ENCODE measurements around the gene MTHFR. TPM values are rescaled to one million over a fixed set of nuclear protein-coding genes. Genes with fewer than 3 reads are reported as not detected.

The MTHFR gene
- total and polyA plus RNA-seq, 2 of the 4 experiments (the other 2 are of a cell fraction): 7.3 to 7.4 TPM

- Histone ChIP-seq H4K91ac (ENCODE audit: insufficient read depth, low read depth, low read length) (no peak overlapping the region), H3K4ac (ENCODE audit: low read depth, low read length) (no peak overlapping the region), H2BK120ac (ENCODE audit: low read depth, low read length) (no peak overlapping the region), H3K23ac (ENCODE audit: low read depth, low read length) (no peak overlapping the region), H2AK5ac (ENCODE audit: low read depth, low read length) (no peak overlapping the region), H4K8ac (ENCODE audit: low read depth in 2 of 2, low read length in 2 of 2) (no peak overlapping the region), H3K56ac (ENCODE audit: extremely low read depth, insufficient read depth, low read length) (no peak overlapping the region), H3K27me3 (ENCODE audit: control insufficient read depth, insufficient read depth, low read length) (no peaks in the 10 kb centered on the region), H3K4me2 (ENCODE audit: low read depth, low read length) (no peak overlapping the region), H3K4me3 (ENCODE audit: insufficient read depth, low read depth, low read length) (no peak overlapping the region), H2BK5ac (ENCODE audit: low read depth, low read length, poor library complexity, severe bottlenecking) (no peak overlapping the region), H3K79me1 (ENCODE audit: low read depth in 1 of 2, low read length in 2 of 2) (peaks cover 0 to 13% of the 10 kb centered on the region in 2 experiments; a peak in 2 of 4 replicates), H3K27ac (ENCODE audit: insufficient read depth, low read length) (no peak overlapping the region), H4K5ac (ENCODE audit: low read depth, low read length) (no peak overlapping the region), H3K4me1 (ENCODE audit: control insufficient read depth, insufficient read depth, low read length) (peaks cover 1% of the 10 kb centered on the region; the same call in 1 of the 2 replicates), H3K14ac (replicated peaks; ENCODE audit: low read depth, low read length) (no peak overlapping the region), H3K9me1 (ENCODE audit: insufficient read depth, low read length) (peaks cover 10% of the 10 kb centered on the region; the same call in 1 of the 2 replicates), H2BK15ac (ENCODE audit: low read depth, low read length) (no peak overlapping the region), H2BK20ac (ENCODE audit: low read depth, low read length) (no peak overlapping the region), H3K9ac (ENCODE audit: low read depth, low read length) (no peak overlapping the region), H4K20me1 (ENCODE audit: insufficient read depth, low read length) (no peaks in the 10 kb centered on the region), H3K18ac (ENCODE audit: low read depth, low read length) (no peak overlapping the region), H3K36me3 (ENCODE audit: control insufficient read depth, insufficient read depth, low read length) (peaks cover 67% of the 10 kb centered on the region), H2AFZ (replicated peaks; ENCODE audit: low read length, poor library complexity) (no peak overlapping the region), H2AK9ac (replicated peaks; ENCODE audit: low read depth, low read length, poor library complexity) (no peak overlapping the region), H3K9me3 (ENCODE audit: control insufficient read depth, insufficient read depth, low read length) (no peaks in the 10 kb centered on the region)
- ChIA-PET POLR2A (ENCODE audit: unreplicated experiment) (no interaction called here), CTCF (no interaction called here)
- dilution Hi-C loops (cut with HindIII; ENCODE audit: low sequenced_read_pairs, unreplicated experiment): no loop called here
- DNase-seq (no peak), ATAC-seq (ENCODE audit: low read depth) (no peak)
- TF ChIP-seq MAZ (IDR thresholded peaks at IDR 0.05; ENCODE audit: borderline replicate concordance, low read depth, low read length) (no peak), CTCF (conservative IDR thresholded peaks at IDR 0.05; ENCODE audit: low read depth, low read length) (no peak), NFE2L2 (IDR thresholded peaks at IDR 0.05; ENCODE audit: low read depth, low read length) (no peak), RFX5 (IDR thresholded peaks at IDR 0.05; ENCODE audit: low read depth, low read length) (no peak), POLR2A (IDR thresholded peaks at IDR 0.05; ENCODE audit: low read depth, low read length) (no peak), USF2 (IDR thresholded peaks at IDR 0.05; ENCODE audit: low read depth, low read length) (no peak), MXI1 (IDR thresholded peaks at IDR 0.05; ENCODE audit: borderline replicate concordance, low read depth, low read length) (no peak), FOS (IDR thresholded peaks at IDR 0.05; ENCODE audit: low read depth, low read length) (no peak), CEBPB (IDR thresholded peaks at IDR 0.05; ENCODE audit: low read depth, low read length) (no peak), ELK1 (IDR thresholded peaks at IDR 0.05; ENCODE audit: borderline replicate concordance, low read depth, low read length) (no peak), CHD1 (IDR thresholded peaks at IDR 0.05; ENCODE audit: low read depth, low read length) (no peak), MAFK (IDR thresholded peaks at IDR 0.05; ENCODE audit: low read depth, low read length) (no peak), SMC3 (IDR thresholded peaks at IDR 0.05; ENCODE audit: low read depth, low read length) (no peak), RAD21 (IDR thresholded peaks at IDR 0.05; ENCODE audit: low read length) (no peak), BHLHE40 (IDR thresholded peaks at IDR 0.05; ENCODE audit: low read depth, low read length) (no peak)
- intact Hi-C loops (cut with micrococcal nuclease): no loop called here
- WGBS, 2 experiments (ENCODE audit: extremely low coverage in 2 of 2, insufficient read length in 1 of 2): no CpG with 5 or more reads among the region's 9 CpGs
- BruUV-seq (replicated peaks): no TSS peak
- in situ Hi-C loops (cut with MboI; ENCODE audit: low sequenced_read_pairs): no loop called here
These were observed 21.2 kb upstream of the MTHFR start for GRCh38 chr1:11826946-11827345.
